ENCODE results near the gene ZNF296.

GRCh38 chr19:45041125-45041524 lies 35.2 kb downstream of the ZNF296 start:
- TF ChIP-seq CTCF (IDR thresholded peaks at IDR 0.05) (no peak), SIN3A (IDR thresholded peaks at IDR 0.05; ENCODE audit: borderline replicate concordance, insufficient read depth, low read depth, low read length) (no peak), TCF7L2 (IDR thresholded peaks at IDR 0.05; ENCODE audit: low read depth, low read length) (no peak), POLR2AphosphoS5 (IDR thresholded peaks at IDR 0.05; ENCODE audit: low read depth, low read length) (no peak), REST (IDR thresholded peaks at IDR 0.05; ENCODE audit: insufficient read depth in 1 of 2, low read depth in 2 of 2, low read length in 1 of 2) (no peak)
